HepG2 (cell line): ENCODE results near the gene ANKIB1. TPM values are rescaled to one million over a fixed set of nuclear protein-coding genes. Genes with fewer than 3 reads are reported as not detected.
"Not testable (repeated sequence)": the region's sequence is repeated elsewhere in the genome, so short reads cannot be mapped to it uniquely, and the experiment has no call there.

ENCODE experiments used
- ATAC-seq: fragments of 200-7000 bp; cut with Tn5 transposase; 3 replicates; pipeline ENCODE4 v1.9.1; 2020; ENCODE audit warnings: mild to moderate bottlenecking, moderate library complexity
- BruUV-seq: library from RNA; stranded (reverse); fragments of 400-500 nt; replicated peaks from 2 replicates; lab custom pipeline; 2021; lab: Mats Ljungman, UMichigan
- CTCF ChIA-PET: fragments of 300-600 bp; formaldehyde crosslinking; extraction: SDS; loops from one replicate; lab custom pipeline; 2021; ENCODE audit warnings: low total read pairs, inconsistent platforms, low intra/inter-chr PET ratio; lab: Yijun Ruan, JAX
- POLR2A ChIA-PET: fragments of 350-600 bp; sonication (Branson Sonifier 250); formaldehyde crosslinking; loops from one replicate; lab custom pipeline; 2020; ENCODE audit warnings: antibody characterized with exemption, inconsistent platforms; lab: Yijun Ruan, JAX
- DNase-seq: peaks from one replicate; pipeline ENCODE4 v3.0.0-alpha.2; 2015; ENCODE audit warnings: low spot score
- FAIRE-seq: peaks from 3 replicates; lab custom pipeline; 2011; peaks lifted over from hg19 to GRCh38; lab: Jason Lieb, UNC
- H2AFZ ChIP-seq: one replicate; pipeline ENCODE4 v1.6.1; 2011; ENCODE audit warnings: low read length, inconsistent platforms
- H3K27ac ChIP-seq: fragments of 300-600 bp; 3 replicates; pipeline ENCODE4 v1.8.0; 2011; ENCODE audit warnings: mixed run types, mild to moderate bottlenecking, mixed read lengths, low read length, inconsistent platforms; ENCODE audit not compliant: insufficient read depth; ENCODE audit errors: extremely low read length
- H3K27me3 ChIP-seq, 2 experiments: fragments of 200-600 bp in 1 of 2; 2 replicates in 1 of 2; 3 replicates in 1 of 2; pipeline versions ENCODE4 v1.6.0 to v1.8.0; 2011; ENCODE audit warnings: low read length in 2 of 2, mild to moderate bottlenecking in 2 of 2, moderate library complexity in 2 of 2, inconsistent platforms in 1 of 2; ENCODE audit not compliant: insufficient read depth in 2 of 2, control insufficient read depth in 1 of 2
- H3K36me3 ChIP-seq, 2 experiments: fragments of 200-600 bp in 1 of 2; replicated peaks in 1 of 2; 2 replicates in 1 of 2; 3 replicates in 1 of 2; pipeline versions ENCODE4 v1.5.1 to v1.8.0; 2011; ENCODE audit warnings: low read length in 2 of 2, inconsistent platforms in 1 of 2; ENCODE audit not compliant: insufficient read depth in 2 of 2, control insufficient read depth in 1 of 2
- H3K4me1 ChIP-seq: 2 replicates; pipeline ENCODE4 v1.5.1; 2012; ENCODE audit warnings: low read length, inconsistent platforms; ENCODE audit not compliant: insufficient read depth
- H3K4me2 ChIP-seq: 2 replicates; pipeline ENCODE4 v1.6.0; 2011; ENCODE audit warnings: low read depth, low read length, inconsistent platforms
- H3K4me3 ChIP-seq, 3 experiments: fragments of 200-600 bp in 1 of 3; sonication (generic), shearing (Covaris generic) in 1 of 3; replicated peaks in 1 of 3; 2 replicates each; pipeline ENCODE4 v1.5.1; 2011 to 2016; ENCODE audit warnings: low read length in 3 of 3, inconsistent platforms in 2 of 3, low read depth in 2 of 3, mild to moderate bottlenecking in 2 of 3, control low read depth in 1 of 3, mixed read lengths in 1 of 3; ENCODE audit not compliant: insufficient read depth in 1 of 3
- H3K79me2 ChIP-seq: one replicate; pipeline ENCODE4 v1.6.1; 2011; ENCODE audit warnings: low read length, inconsistent platforms; ENCODE audit not compliant: insufficient read depth
- H3K9ac ChIP-seq: 2 replicates; pipeline ENCODE4 v1.6.0; 2011; ENCODE audit warnings: mild to moderate bottlenecking, low read depth, low read length, inconsistent platforms; ENCODE audit not compliant: insufficient read depth
- H3K9me3 ChIP-seq: 2 replicates; pipeline ENCODE4 v1.5.1; 2012; ENCODE audit warnings: mild to moderate bottlenecking, low read length
- H4K20me1 ChIP-seq: 2 replicates; pipeline ENCODE4 v1.6.0; 2011; ENCODE audit warnings: inconsistent platforms, mild to moderate bottlenecking, low read length, moderate library complexity; ENCODE audit not compliant: insufficient read depth
- ARID2 ChIP-seq: sonication (generic); formaldehyde crosslinking; IDR thresholded peaks from 2 replicates; pipeline ENCODE4 v1.8.1; 2022; ENCODE audit warnings: mild to moderate bottlenecking, missing genetic modification reagents, borderline replicate concordance
- CREM ChIP-seq, 2 experiments: sonication (generic) in 1 of 2; formaldehyde crosslinking in 1 of 2; IDR thresholded peaks; 2 replicates each; pipeline versions ENCODE4 v1.4.0 to v1.6.1; 2016 to 2020; ENCODE audit warnings: antibody characterized with exemption in 1 of 2, mild to moderate bottlenecking in 1 of 2, missing genetic modification reagents in 1 of 2
- EP300 ChIP-seq, 3 experiments: sonication (generic) in 1 of 3; formaldehyde crosslinking in 1 of 3; IDR thresholded peaks; 2 replicates each; pipeline versions ENCODE4 v1.5.1 to v1.6.1; 2011 to 2020; ENCODE audit warnings: low read depth in 2 of 3, low read length in 2 of 3, borderline replicate concordance in 1 of 3, improper control_type of control experiment in 1 of 3, mild to moderate bottlenecking in 1 of 3, missing genetic modification reagents in 1 of 3, moderate library complexity in 1 of 3
- ERF ChIP-seq: IDR thresholded peaks from 2 replicates; pipeline ENCODE4 v1.6.1; 2018; ENCODE audit warnings: missing biosample characterization, missing genetic modification reagents
- ESRRA ChIP-seq: sonication (generic); formaldehyde crosslinking; IDR thresholded peaks from 2 replicates; pipeline ENCODE4 v1.5.1; 2020; ENCODE audit warnings: mild to moderate bottlenecking, low read depth, missing genetic modification reagents
- KDM5B ChIP-seq: sonication (generic); formaldehyde crosslinking; IDR thresholded peaks from 2 replicates; pipeline ENCODE4 v1.4.0; 2020; ENCODE audit warnings: missing genetic modification reagents, mild to moderate bottlenecking, borderline replicate concordance
- NCOA2 ChIP-seq: sonication (generic); formaldehyde crosslinking; IDR thresholded peaks from 2 replicates; pipeline ENCODE4 v1.8.0; 2022; ENCODE audit warnings: inconsistent platforms
- NFIB ChIP-seq: sonication (generic); formaldehyde crosslinking; IDR thresholded peaks from 2 replicates; pipeline ENCODE4 v1.9.0; 2021; ENCODE audit warnings: missing genetic modification reagents, mild to moderate bottlenecking, borderline replicate concordance
- NR2C2 ChIP-seq: sonication (generic); formaldehyde crosslinking; IDR thresholded peaks from 2 replicates; pipeline ENCODE4 v1.4.0; 2020; ENCODE audit warnings: missing genetic modification reagents, mild to moderate bottlenecking, moderate library complexity, borderline replicate concordance
- NR2F6 ChIP-seq, 2 experiments: IDR thresholded peaks; 2 replicates each; pipeline ENCODE4 v1.6.1; 2016; ENCODE audit warnings: antibody characterized with exemption in 1 of 2, mild to moderate bottlenecking in 1 of 2
- POGZ ChIP-seq: sonication (generic); formaldehyde crosslinking; IDR thresholded peaks from 2 replicates; pipeline ENCODE4 v1.4.0; 2020; ENCODE audit warnings: mild to moderate bottlenecking, missing genetic modification reagents
- TCF7 ChIP-seq: sonication (generic); IDR thresholded peaks from 2 replicates; pipeline ENCODE4 v1.6.1; 2016; ENCODE audit warnings: antibody characterized with exemption, low read depth
- ZMYM2 ChIP-seq: sonication (generic); formaldehyde crosslinking; IDR thresholded peaks from 2 replicates; pipeline ENCODE4 v1.8.0; 2022; ENCODE audit warnings: mild to moderate bottlenecking, missing genetic modification reagents
- ZNF792 ChIP-seq: IDR thresholded peaks from 2 replicates; pipeline ENCODE4 v1.6.1; 2016
- ZNF816 ChIP-seq: sonication (generic); formaldehyde crosslinking; IDR thresholded peaks from 2 replicates; pipeline ENCODE4 v1.8.0; 2022; ENCODE audit warnings: missing genetic modification reagents, mild to moderate bottlenecking, borderline replicate concordance
- WGBS: methylation state at CpG from one replicate; pipeline ENCODE4 v1.1.6; 2017; ENCODE audit warnings: low lambda C conversion rate; 5-methylcytosine and 5-hydroxymethylcytosine counted together
- in situ Hi-C: cut with HindIII; loops from 2 replicates; pipeline ENCODE4 v1.10.0; 2017; ENCODE audit warnings: low pct_unique_long_range_greater_than_20kb; ENCODE audit not compliant: extremely low pct_ligation_motif_present
- intact Hi-C: fragments of 100-400 bp; cut with micrococcal nuclease; formaldehyde crosslinking; loops from one replicate; pipeline ENCODE4 v1.10.0; 2022; ENCODE audit not compliant: unreplicated experiment
- polyA plus RNA-seq, 8 experiments: library from polyadenylated mRNA; depleted of rRNA in 3 of 8; stranded (reverse) in 7 of 8; unstranded in 1 of 8; fragments of >200 nt; fragmentation: Illumina TruSeq in 4 of 8; extraction: Trizol in 4 of 8; gene quantifications; 2 replicates each; pipeline versions ENCODE4 v1.2.1 to v1.2.3, GENCODE V29; 2011 to 2016; ENCODE audit warnings: low read depth in 4 of 8, missing spikeins in 1 of 8, mixed read lengths in 1 of 8; ENCODE audit not compliant: insufficient read depth in 1 of 8
- total RNA-seq, 5 experiments: library from RNA; depleted of rRNA; stranded (reverse); fragments of >200 nt; fragmentation: Illumina TruSeq; extraction: Trizol; gene quantifications; 2 replicates each; pipeline ENCODE4 v1.2.3, GENCODE V29; 2016; ENCODE audit warnings: low read depth in 1 of 5
- TF ChIP-seq, protein P1 (sequence below): sonication (generic); formaldehyde crosslinking; IDR thresholded peaks from 2 replicates; pipeline ENCODE4 v1.5.1; 2020; ENCODE audit warnings: mild to moderate bottlenecking, missing genetic modification reagents

Gene ANKIB1
- total and polyA plus RNA-seq, 2 of the 13 experiments (the other 11 are each of a cell fraction or from before 2014, with no cell fraction given) = 28.7 to 29.6 TPM

DNA sequence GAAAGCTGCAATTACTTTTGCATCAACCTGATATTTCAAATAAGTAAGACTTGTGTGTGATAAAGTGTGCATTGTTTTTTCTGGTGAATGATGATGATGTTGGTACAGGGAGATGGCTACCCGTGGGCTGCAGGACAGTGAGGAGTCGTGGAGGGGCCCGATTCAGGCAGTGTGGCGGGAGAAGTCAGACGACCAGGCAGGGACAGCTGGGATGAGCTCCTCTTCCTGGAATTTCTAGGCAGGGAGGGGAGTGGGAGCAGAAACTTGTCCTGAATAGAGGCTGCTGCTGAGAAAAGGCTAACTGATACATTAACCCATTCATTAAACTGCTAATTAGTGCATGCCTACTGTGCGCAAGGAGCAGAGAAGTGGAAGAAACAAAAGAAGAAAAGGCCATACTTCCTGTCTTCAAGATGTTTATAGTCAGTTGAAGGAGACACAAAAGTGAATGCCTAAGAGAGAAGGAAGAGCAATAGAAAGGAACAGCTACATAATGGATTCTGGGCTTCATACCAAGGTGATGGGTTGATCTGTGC lies 192.2 kb downstream of the ANKIB1 start (continued):
- TF ChIP-seq NFIB (CRISPR knock-in tag) (no peak), ARID2 (CRISPR knock-in tag) (no peak), ZNF816 (CRISPR knock-in tag) (no peak), ERF (CRISPR knock-in tag) (no peak), ZNF792 (CRISPR knock-in tag) (no peak), NR2F6 (IDR thresholded peaks at IDR 0.05) (no peak), NR2F6 (CRISPR knock-in tag; IDR thresholded peaks at IDR 0.05) (no peak), KDM5B (CRISPR knock-in tag) (no peak)
- TF ChIP-seq, protein P1, sequence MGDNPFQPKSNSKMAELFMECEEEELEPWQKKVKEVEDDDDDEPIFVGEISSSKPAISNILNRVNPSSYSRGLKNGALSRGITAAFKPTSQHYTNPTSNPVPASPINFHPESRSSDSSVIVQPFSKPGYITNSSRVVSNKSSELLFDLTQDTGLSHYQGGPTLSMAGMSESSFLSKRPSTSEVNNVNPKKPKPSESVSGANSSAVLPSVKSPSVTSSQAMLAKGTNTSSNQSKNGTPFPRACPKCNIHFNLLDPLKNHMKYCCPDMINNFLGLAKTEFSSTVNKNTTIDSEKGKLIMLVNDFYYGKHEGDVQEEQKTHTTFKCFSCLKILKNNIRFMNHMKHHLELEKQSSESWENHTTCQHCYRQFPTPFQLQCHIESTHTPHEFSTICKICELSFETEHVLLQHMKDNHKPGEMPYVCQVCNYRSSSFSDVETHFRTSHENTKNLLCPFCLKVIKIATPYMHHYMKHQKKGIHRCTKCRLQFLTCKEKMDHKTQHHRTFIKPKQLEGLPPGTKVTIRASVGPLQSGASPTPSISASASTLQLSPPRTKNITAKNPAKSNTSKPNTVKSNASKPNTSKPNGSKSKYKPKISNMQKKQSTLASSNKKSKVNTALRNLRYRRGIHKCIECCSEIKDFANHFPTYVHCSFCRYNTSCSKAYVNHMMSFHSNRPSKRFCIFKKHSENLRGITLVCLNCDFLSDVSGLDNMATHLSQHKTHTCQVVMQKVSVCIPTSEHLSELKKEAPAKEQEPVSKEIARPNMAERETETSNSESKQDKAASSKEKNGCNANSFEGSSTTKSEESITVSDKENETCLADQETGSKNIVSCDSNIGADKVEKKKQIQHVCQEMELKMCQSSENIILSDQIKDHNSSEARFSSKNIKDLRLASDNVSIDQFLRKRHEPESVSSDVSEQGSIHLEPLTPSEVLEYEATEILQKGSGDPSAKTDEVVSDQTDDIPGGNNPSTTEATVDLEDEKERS (CRISPR knock-in tag) = no peak

DNA sequence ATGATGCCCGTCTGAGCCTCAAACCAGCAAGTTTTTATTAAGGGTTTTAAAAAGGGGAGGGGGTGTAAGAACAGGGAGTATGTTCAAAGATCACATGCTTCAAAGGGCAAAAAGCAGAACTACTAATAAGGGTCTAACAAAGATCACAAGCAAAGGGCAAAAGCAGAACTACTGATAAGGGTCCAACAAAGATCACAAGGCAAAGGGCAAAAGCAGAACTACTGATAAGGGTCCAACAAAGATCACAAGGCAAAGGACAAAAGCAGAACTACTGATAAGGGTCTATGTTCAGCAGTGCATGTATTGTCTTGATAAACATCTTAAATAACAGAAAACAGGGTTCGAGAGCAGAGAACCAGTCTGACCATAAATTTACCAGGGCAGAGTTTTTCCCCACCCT lies 196.9 kb downstream of the ANKIB1 start:
- H3K9me3 ChIP-seq; H3K9ac ChIP-seq; POLR2A ChIA-PET; H3K79me2 ChIP-seq; BruUV-seq; H4K20me1 ChIP-seq; H3K27ac ChIP-seq; H2AFZ ChIP-seq; ATAC-seq; FAIRE-seq; H3K4me3 ChIP-seq; CTCF ChIA-PET; intact Hi-C loops; H3K27me3 ChIP-seq; H3K36me3 ChIP-seq; TF ChIP-seq NR2F6 (CRISPR knock-in tag; IDR thresholded peaks at IDR 0.05); EP300 (CRISPR knock-in tag; IDR thresholded peaks at IDR 0.05; ENCODE audit: borderline replicate concordance); CREM (CRISPR knock-in tag; IDR thresholded peaks at IDR 0.05): not testable (repeated sequence)
- in situ Hi-C loops = loop anchor here (25.0 kb wide), 1 partner anchor 620 kb away; no protein-coding TSS in a partner anchor
- DNase-seq = peak; percentile 35
- WGBS = 4% methylated on average over 2 of the region's 2 CpGs
- Histone ChIP-seq H3K4me1 (peaks cover 25% of the 10 kb centered on the region), H3K4me2 (peak overlapping the region; percentile 21; the same call in 1 of the 2 replicates)
- TF ChIP-seq ZMYM2 (CRISPR knock-in tag) (peak; percentile 59; the same call in 1 of the 2 replicates), NR2C2 (CRISPR knock-in tag) (0 out of 2 replicates have a peak, but pooled peaks have one; percentile 30), NCOA2 (CRISPR knock-in tag) (peak; percentile 27; the same call in 1 of the 2 replicates), POGZ (CRISPR knock-in tag) (0 out of 2 replicates have a peak, but pooled peaks have one; percentile 50), NR2F6 (IDR thresholded peaks at IDR 0.05) (peak; percentile 40), TCF7 (peak; percentile 65), ESRRA (CRISPR knock-in tag) (0 out of 2 replicates have a peak, but pooled peaks have one; percentile 49), EP300 (IDR thresholded peaks at IDR 0.05; ENCODE audit: low read depth in 2 of 2, low read length in 2 of 2) (0 out of 4 replicates have a peak, but pooled peaks of 1 of the 2 experiments have one; percentile 11), CREM (IDR thresholded peaks at IDR 0.05) (0 out of 2 replicates have a peak, but pooled peaks have one; percentile 18)
